NT2/D1 (cell line): ENCODE results near the gene STAM.

Source experiments
- SUZ12 ChIP-seq: IDR thresholded peaks from 2 replicates; pipeline ENCODE4 v1.6.1; 2011; ENCODE audit not compliant: insufficient read length, insufficient read depth; ENCODE audit errors: extremely low read depth
- YY1 ChIP-seq: IDR thresholded peaks from 2 replicates; pipeline ENCODE4 v1.6.1; 2011; ENCODE audit not compliant: insufficient read length, insufficient read depth
- ZNF274 ChIP-seq: IDR thresholded peaks from 2 replicates; pipeline ENCODE4 v1.6.1; 2011; ENCODE audit warnings: mild to moderate bottlenecking, low read depth, low read length

- TF ChIP-seq YY1 (no peak), SUZ12 (no peak), ZNF274 (no peak)
Measured at GRCh38 chr10:17764142-17764541, 120.2 kb downstream of the STAM start.
